RPMI7951 (cell line): ENCODE results near the gene C19orf81. TPM values are rescaled to one million over a fixed set of nuclear protein-coding genes. Genes with fewer than 3 reads are reported as not detected.
A peak's percentile ranks its signal among the peaks of the same experiment; 100 is the strongest.
"Not testable (repeated sequence)": the region's sequence is repeated elsewhere in the genome, so short reads cannot be mapped to it uniquely, and the experiment has no call there.

Source experiments
- DNase-seq: peaks from one replicate; pipeline ENCODE4 v3.0.0-alpha.2; 2012; ENCODE audit warnings: low read depth
- total RNA-seq: library from RNA; depleted of rRNA; stranded (reverse); fragments of >200 nt; shearing (Covaris generic); gene quantifications from 2 replicates; pipeline ENCODE4 v1.2.3, GENCODE V29; 2014; rRNA removed

C19orf81 gene
- total RNA-seq, result not detected in 2 replicates

- peak; percentile 36 for DNase-seq
Measured at GRCh38 chr19:50649433-50650391, at the start of gene C19orf81. Gene C19orf81 (plus strand): TSS chr19:50649445. CDS start chr19:50649445, 0 bp downstream.

- no peak for DNase-seq
Measured at GRCh38 chr19:50601407-50602088, 47.7 kb upstream of the C19orf81 start.

- no peak for DNase-seq
Measured at GRCh38 chr19:50602089-50602422, 47.2 kb upstream of the C19orf81 start.

GRCh38 chr19:50602496-50602895 lies 46.7 kb upstream of the C19orf81 start:
- no peak for DNase-seq

- no peak for DNase-seq
Measured at GRCh38 chr19:50602935-50603334, 46.3 kb upstream of the C19orf81 start.

- DNase-seq, result not testable (repeated sequence)
Measured at GRCh38 chr19:50604264-50605073, 44.8 kb upstream of the C19orf81 start.

- not testable (repeated sequence) for DNase-seq
Measured at GRCh38 chr19:50606059-50606836, 43.0 kb upstream of the C19orf81 start.

GRCh38 chr19:50607388-50607787 lies 41.9 kb upstream of the C19orf81 start:
- no peak for DNase-seq

- DNase-seq, result peak; percentile 82
Measured at GRCh38 chr19:50607874-50608785, 41.1 kb upstream of the C19orf81 start.

- DNase-seq, result not testable (repeated sequence)
Measured at GRCh38 chr19:50612504-50613404, 36.5 kb upstream of the C19orf81 start.

- DNase-seq, result not testable (repeated sequence)
Measured at GRCh38 chr19:50618379-50618778, 30.9 kb upstream of the C19orf81 start.

- not testable (repeated sequence) for DNase-seq
Measured at GRCh38 chr19:50619184-50619583, 30.1 kb upstream of the C19orf81 start.

GRCh38 chr19:50620394-50620906 lies 28.8 kb upstream of the C19orf81 start:
- DNase-seq, result not testable (repeated sequence)

- no peak for DNase-seq
Measured at GRCh38 chr19:50624949-50625600, 24.2 kb upstream of the C19orf81 start.

GRCh38 chr19:50626011-50626410 lies 23.2 kb upstream of the C19orf81 start:
- DNase-seq, result no peak

GRCh38 chr19:50626795-50627194 lies 22.4 kb upstream of the C19orf81 start:
- DNase-seq, result no peak

GRCh38 chr19:50628146-50628545 lies 21.1 kb upstream of the C19orf81 start:
- no peak for DNase-seq

GRCh38 chr19:50628551-50628950 lies 20.7 kb upstream of the C19orf81 start:
- no peak for DNase-seq
